Esophagus (tissue), 2 donors: ENCODE data around the gene COA6. TPM values are rescaled to one million over a fixed set of nuclear protein-coding genes. Genes with fewer than 3 reads are reported as not detected.

Experiments used
- H3K27ac ChIP-seq, 2 donors: one replicate each; pipeline ENCODE4 v1.5.1; 2013; ENCODE audit warnings: low read depth in 2 of 2, mild to moderate bottlenecking in 2 of 2, inconsistent platforms in 1 of 2, low read length in 1 of 2, moderate library complexity in 1 of 2
- H3K27me3 ChIP-seq, 2 donors: one replicate each; pipeline ENCODE4 v1.6.1; 2013; ENCODE audit warnings: low read length in 2 of 2, control low read depth in 1 of 2, mild to moderate bottlenecking in 1 of 2; ENCODE audit not compliant: insufficient read depth in 2 of 2, control insufficient read depth in 1 of 2
- H3K36me3 ChIP-seq, 2 donors: one replicate each; pipeline ENCODE4 v1.6.1; 2013; ENCODE audit warnings: low read length in 1 of 2; ENCODE audit not compliant: control insufficient read depth in 2 of 2, insufficient read depth in 2 of 2
- H3K4me1 ChIP-seq, 2 donors: one replicate each; pipeline ENCODE4 v1.6.1; 2013; ENCODE audit warnings: low read length in 1 of 2; ENCODE audit not compliant: control insufficient read depth in 2 of 2, insufficient read depth in 2 of 2
- H3K4me3 ChIP-seq, 2 donors: one replicate each; pipeline ENCODE4 v1.5.1; 2013; ENCODE audit warnings: low read length in 2 of 2, mild to moderate bottlenecking in 2 of 2, low read depth in 1 of 2, moderate library complexity in 1 of 2
- H3K9me3 ChIP-seq, 2 donors: one replicate each; pipeline ENCODE4 v1.6.1; 2013; ENCODE audit warnings: mild to moderate bottlenecking in 2 of 2, low read depth in 1 of 2, low read length in 1 of 2, moderate library complexity in 1 of 2; ENCODE audit not compliant: control insufficient read depth in 2 of 2, insufficient read depth in 1 of 2
- WGBS, 2 donors: extraction: QIAGEN DNeasy Blood & Tissue Kit; methylation state at CpG; one replicate each; pipeline ENCODE4 v1.1.7; 2013; 5-methylcytosine and 5-hydroxymethylcytosine counted together
- polyA plus RNA-seq, 2 donors: library from polyadenylated mRNA; stranded (reverse); fragments of 200-250 nt; gene quantifications; one replicate each; pipeline ENCODE4 v1.2.3, GENCODE V29; 2013
- donor health status: healthy with polysubstance abuse.
- donor health status: Bipolar disorder and iron deficiency.

COA6 gene
- polyA plus RNA-seq, 2 donors: 52.2 to 67.7 TPM

DNA sequence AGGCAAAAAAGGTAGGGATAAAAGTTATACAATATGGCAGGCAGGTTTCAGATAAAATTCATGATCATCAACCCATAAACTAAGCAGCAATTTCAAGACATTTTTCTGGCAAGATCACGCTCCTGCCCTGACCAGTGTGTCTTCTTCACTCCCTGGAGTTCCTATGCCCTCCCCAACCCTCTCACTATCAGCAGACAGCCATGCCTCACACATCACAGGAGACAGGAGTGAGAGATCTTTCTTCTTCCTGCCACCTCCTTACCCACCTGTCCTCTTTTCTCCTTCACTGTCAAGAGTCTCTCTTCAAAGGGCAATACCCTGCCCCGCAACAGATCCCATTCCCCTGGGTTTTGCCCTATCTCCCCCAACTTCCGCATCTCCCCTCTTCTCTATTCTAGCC lies 28.4 kb downstream of the COA6 start:
- WGBS, 2 donors: 96% methylated on average over 3 of the region's 3 CpGs
- Histone ChIP-seq H3K27ac (no peak overlapping the region), H3K4me1 (no peaks in the 10 kb centered on the region), H3K27me3 (no peaks in the 10 kb centered on the region), H3K36me3 (peaks cover 0 to 2% of the 10 kb centered on the region in 2 donors), H3K4me3 (no peak overlapping the region), H3K9me3 (no peaks in the 10 kb centered on the region)

GRCh38 chr1:234402939-234403338 lies 29.7 kb downstream of the COA6 start:
- H3K27me3 ChIP-seq: no peaks in the 10 kb centered on the region
- WGBS, 2 donors: 84 to 85% methylated on average over 3 of the region's 3 CpGs
- H3K4me1 ChIP-seq: no peaks in the 10 kb centered on the region
- no peak overlapping the region for H3K4me3 ChIP-seq
- H3K27ac ChIP-seq: no peak overlapping the region
- no peaks in the 10 kb centered on the region for H3K9me3 ChIP-seq
- H3K36me3 ChIP-seq: no peaks in the 10 kb centered on the region

DNA sequence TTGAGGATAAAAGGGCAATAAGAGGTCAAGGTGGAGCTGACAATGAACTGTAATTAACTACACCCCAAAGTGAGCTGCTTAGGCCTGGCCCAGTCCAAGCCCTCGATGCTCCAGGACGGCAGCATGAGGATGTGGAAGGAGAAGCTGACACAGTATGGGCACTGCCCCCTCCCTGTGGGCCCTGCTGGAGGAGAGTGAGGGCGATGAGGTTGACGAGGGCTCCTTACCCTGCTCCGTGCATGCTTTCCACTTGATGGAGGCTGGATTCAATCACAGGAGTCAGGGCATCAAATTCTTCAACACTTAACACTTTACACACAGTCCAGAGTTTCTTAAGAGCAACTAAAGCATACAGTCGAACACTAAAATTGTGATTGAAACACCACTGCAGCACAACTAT lies 32.4 kb downstream of the COA6 start:
- Histone ChIP-seq H3K27me3 (no peaks in the 10 kb centered on the region), H3K4me1 (no peaks in the 10 kb centered on the region), H3K27ac (no peak overlapping the region), H3K36me3 (no peaks in the 10 kb centered on the region), H3K4me3 (no peak overlapping the region), H3K9me3 (no peaks in the 10 kb centered on the region)
- WGBS, 2 donors: 75 to 78% methylated on average over 6 of the region's 6 CpGs

- H3K36me3 ChIP-seq: no peaks in the 10 kb centered on the region
- WGBS, 2 donors: 92 to 93% methylated on average over 4 of the region's 4 CpGs
- no peaks in the 10 kb centered on the region for H3K9me3 ChIP-seq
- no peak overlapping the region for H3K27ac ChIP-seq
- H3K27me3 ChIP-seq: no peaks in the 10 kb centered on the region
- H3K4me3 ChIP-seq: no peak overlapping the region
- H3K4me1 ChIP-seq: no peaks in the 10 kb centered on the region
Measured at GRCh38 chr1:234406871-234407270, 33.6 kb downstream of the COA6 start.

DNA sequence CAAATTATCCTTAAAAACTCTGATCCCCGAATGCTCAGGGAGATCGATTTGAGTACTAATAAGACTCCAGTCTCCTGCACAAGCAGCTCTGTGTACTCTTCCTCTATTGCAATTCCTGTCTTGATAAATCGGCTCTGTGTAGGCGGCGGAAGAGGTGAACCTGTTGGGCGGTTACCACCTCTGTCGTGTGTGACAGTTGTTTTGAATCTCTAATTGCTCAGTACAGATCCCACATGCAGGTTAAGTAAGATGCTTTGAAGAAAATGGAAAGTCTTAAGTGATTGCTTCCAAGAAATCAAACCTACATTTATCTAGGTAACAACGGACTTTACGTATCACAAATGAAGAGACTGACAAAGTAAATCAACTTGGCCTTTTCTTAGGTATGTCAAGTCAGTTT lies 35.5 kb downstream of the COA6 start:
- no peak overlapping the region for H3K27ac ChIP-seq
- no peaks in the 10 kb centered on the region for H3K27me3 ChIP-seq
- no peaks in the 10 kb centered on the region for H3K4me1 ChIP-seq
- no peak overlapping the region for H3K4me3 ChIP-seq
- 87 to 92% methylated on average over 9 of the region's 9 CpGs for WGBS, 2 donors
- H3K9me3 ChIP-seq: no peaks in the 10 kb centered on the region
- no peaks in the 10 kb centered on the region for H3K36me3 ChIP-seq

DNA sequence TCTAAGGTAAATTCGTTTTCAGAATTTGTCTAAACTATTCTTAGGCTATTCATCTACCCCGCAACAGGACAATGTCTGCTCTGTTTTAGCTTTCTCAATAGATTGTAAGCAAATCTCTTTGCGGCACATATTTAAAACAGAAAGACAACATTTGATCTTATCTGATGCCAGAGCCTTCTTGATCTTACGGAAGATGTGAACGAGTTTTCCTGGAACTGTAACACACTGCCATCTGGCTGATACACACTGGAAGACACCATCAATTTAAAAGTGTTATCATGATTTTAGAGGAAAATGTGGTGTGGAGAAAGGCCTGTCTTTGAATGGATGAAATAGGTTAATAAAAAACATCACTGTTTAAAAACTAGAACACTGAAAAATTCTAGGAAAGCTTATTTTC lies 36.1 kb downstream of the COA6 start:
- 73 to 74% methylated on average over 5 of the region's 5 CpGs for WGBS, 2 donors

DNA sequence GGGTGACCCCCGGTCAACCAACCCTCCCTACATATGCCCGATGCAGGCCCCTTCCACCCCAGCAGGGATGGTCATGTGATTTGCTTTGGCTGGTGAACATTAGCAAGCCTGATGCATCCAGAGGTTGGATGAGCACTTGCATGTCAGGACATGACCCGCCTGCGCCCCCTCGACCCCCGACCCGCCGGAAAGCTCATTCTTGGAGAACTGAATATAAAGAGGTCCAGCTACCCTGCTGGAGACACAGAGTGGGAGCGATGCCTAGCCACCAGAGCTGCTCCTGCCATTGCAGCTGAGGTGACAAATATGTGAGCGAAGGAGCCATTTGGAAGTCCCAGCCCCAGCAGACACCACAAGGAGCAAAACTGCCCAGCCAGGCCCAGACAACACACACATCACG lies 39.6 kb downstream of the COA6 start:
- H3K36me3 ChIP-seq: peaks cover 5 to 9% of the 10 kb centered on the region in 2 donors
- H3K9me3 ChIP-seq: no peaks in the 10 kb centered on the region
- 93 to 97% methylated on average over 11 of the region's 11 CpGs for WGBS, 2 donors
- no peak overlapping the region for H3K27ac ChIP-seq
- no peaks in the 10 kb centered on the region for H3K27me3 ChIP-seq
- H3K4me3 ChIP-seq: no peak overlapping the region
- no peaks in the 10 kb centered on the region for H3K4me1 ChIP-seq

More for the DNA sequence above, 36.1 kb downstream of the COA6 start:
- Histone ChIP-seq H3K27ac (no peak overlapping the region), H3K27me3 (no peaks in the 10 kb centered on the region), H3K4me1 (no peaks in the 10 kb centered on the region), H3K9me3 (no peaks in the 10 kb centered on the region), H3K4me3 (no peak overlapping the region), H3K36me3 (no peaks in the 10 kb centered on the region)

GRCh38 chr1:234413485-234413884 lies 40.2 kb downstream of the COA6 start:
- Histone ChIP-seq H3K27me3 (no peaks in the 10 kb centered on the region), H3K4me1 (no peaks in the 10 kb centered on the region), H3K4me3 (no peak overlapping the region), H3K36me3 (peaks cover 5 to 9% of the 10 kb centered on the region in 2 donors), H3K9me3 (no peaks in the 10 kb centered on the region), H3K27ac (no peak overlapping the region)
- 98% methylated on average over 9 of the region's 9 CpGs for WGBS, 2 donors

GRCh38 chr1:234413990-234414389 lies 40.7 kb downstream of the COA6 start:
- H3K9me3 ChIP-seq: no peaks in the 10 kb centered on the region
- peaks cover 5 to 9% of the 10 kb centered on the region in 2 donors for H3K36me3 ChIP-seq
- H3K4me3 ChIP-seq: no peak overlapping the region
- H3K27me3 ChIP-seq: no peaks in the 10 kb centered on the region
- no peak overlapping the region for H3K27ac ChIP-seq
- H3K4me1 ChIP-seq: no peaks in the 10 kb centered on the region
- WGBS, 2 donors: 76 to 79% methylated on average over 4 of the region's 4 CpGs

- 80 to 87% methylated on average over 8 of the region's 8 CpGs for WGBS, 2 donors
- Histone ChIP-seq H3K36me3 (peaks cover 0 to 12% of the 10 kb centered on the region in 2 donors), H3K27me3 (no peaks in the 10 kb centered on the region), H3K4me1 (no peaks in the 10 kb centered on the region), H3K4me3 (no peak overlapping the region), H3K27ac (no peak overlapping the region), H3K9me3 (no peaks in the 10 kb centered on the region)
Measured at GRCh38 chr1:234427950-234428646, 54.8 kb downstream of the COA6 start.
